GM18520 (cell line): ENCODE data around the gene GNG13.
"Not testable (repeated sequence)": the region's sequence is repeated elsewhere in the genome, so short reads cannot be mapped to it uniquely, and the experiment has no call there.

ENCODE experiments used
- ATAC-seq: cut with Tn5 transposase; IDR thresholded peaks from one replicate; pipeline ENCODE4 v1.9.1; 2021; ENCODE audit not compliant: unreplicated experiment

Gene GNG13

GRCh38 chr16:832652-833336 lies 32.3 kb upstream of the GNG13 start:
- no peak for ATAC-seq

- ATAC-seq, result no peak
Observed at GRCh38 chr16:831571-832413, 31.3 kb upstream of the GNG13 start.

GRCh38 chr16:830871-831570 lies 30.5 kb upstream of the GNG13 start:
- no peak for ATAC-seq

- no peak for ATAC-seq
Observed at GRCh38 chr16:830107-830870, 29.8 kb upstream of the GNG13 start.

- no peak for ATAC-seq
Observed at GRCh38 chr16:828891-829290, 28.4 kb upstream of the GNG13 start.

GRCh38 chr16:827513-827912 lies 27.0 kb upstream of the GNG13 start:
- no peak for ATAC-seq

GRCh38 chr16:825341-826061 lies 25.0 kb upstream of the GNG13 start:
- no peak for ATAC-seq

- no peak for ATAC-seq
Observed at GRCh38 chr16:824601-825000, 24.1 kb upstream of the GNG13 start.

- no peak for ATAC-seq
Observed at GRCh38 chr16:824194-824593, 23.7 kb upstream of the GNG13 start.

GRCh38 chr16:822909-823297 lies 22.4 kb upstream of the GNG13 start:
- no peak for ATAC-seq

GRCh38 chr16:822174-822908 lies 21.8 kb upstream of the GNG13 start:
- no peak for ATAC-seq

GRCh38 chr16:821751-822150 lies 21.2 kb upstream of the GNG13 start:
- ATAC-seq, result no peak

- no peak for ATAC-seq
Observed at GRCh38 chr16:820748-821147, 20.2 kb upstream of the GNG13 start.

GRCh38 chr16:820044-820408 lies 19.5 kb upstream of the GNG13 start:
- not testable (repeated sequence) for ATAC-seq

- ATAC-seq, result no peak
Observed at GRCh38 chr16:819336-820043, 19.0 kb upstream of the GNG13 start.

GRCh38 chr16:818592-818991 lies 18.1 kb upstream of the GNG13 start:
- ATAC-seq, result no peak

- no peak for ATAC-seq
Observed at GRCh38 chr16:818132-818531, 17.6 kb upstream of the GNG13 start.

GRCh38 chr16:817001-817906 lies 16.7 kb upstream of the GNG13 start:
- no peak for ATAC-seq
